IMR-90 (cell line): ENCODE measurements around the gene LTN1. TPM values are rescaled to one million over a fixed set of nuclear protein-coding genes. Genes with fewer than 3 reads are reported as not detected.

Experiments used
- ATAC-seq: fragments of 200-7000 bp; cut with Tn5 transposase; 2 replicates; pipeline ENCODE4 v1.9.1; 2020; ENCODE audit warnings: low read depth, mild to moderate bottlenecking, moderate library complexity
- BruUV-seq: library from RNA; stranded (reverse); fragments of 400-500 nt; replicated peaks from 2 replicates; lab custom pipeline; 2021; lab: Mats Ljungman, UMichigan
- CTCF ChIA-PET: fragments of 300-600 bp; formaldehyde crosslinking; extraction: SDS; loops from one replicate; lab custom pipeline; 2021; ENCODE audit warnings: antibody characterized with exemption; lab: Yijun Ruan, JAX
- POLR2A ChIA-PET: fragments of 300-600 bp; sonication (Branson Sonifier 250); formaldehyde crosslinking; loops from one replicate; lab custom pipeline; 2022; ENCODE audit warnings: antibody characterized with exemption; ENCODE audit not compliant: unreplicated experiment; lab: Charles Lee
- DNase-seq: peaks from one replicate; pipeline ENCODE4 v3.0.0; 2013
- H2AFZ ChIP-seq: replicated peaks from 2 replicates; pipeline ENCODE3; 2013; ENCODE audit warnings: low read length, mild to moderate bottlenecking; ENCODE audit not compliant: poor library complexity
- H2AK5ac ChIP-seq: 2 replicates; pipeline ENCODE4 v1.6.1; 2013; ENCODE audit warnings: low read depth, low read length, inconsistent platforms
- H2AK9ac ChIP-seq: replicated peaks from 2 replicates; pipeline ENCODE3; 2013; ENCODE audit warnings: mild to moderate bottlenecking, low read depth, low read length, moderate library complexity; ENCODE audit not compliant: poor library complexity
- H2BK120ac ChIP-seq: 2 replicates; pipeline ENCODE4 v1.6.1; 2013; ENCODE audit warnings: low read depth, low read length, inconsistent platforms
- H2BK15ac ChIP-seq: 3 replicates; pipeline ENCODE4 v1.6.1; 2013; ENCODE audit warnings: low read depth, low read length, inconsistent platforms
- H2BK20ac ChIP-seq: 2 replicates; pipeline ENCODE4 v1.6.1; 2013; ENCODE audit warnings: low read depth, mild to moderate bottlenecking, inconsistent platforms, low read length, moderate library complexity
- H2BK5ac ChIP-seq: 2 replicates; pipeline ENCODE4 v1.6.1; 2013; ENCODE audit warnings: mild to moderate bottlenecking, low read depth, low read length, inconsistent platforms; ENCODE audit not compliant: poor library complexity, severe bottlenecking
- H3K14ac ChIP-seq: replicated peaks from 2 replicates; pipeline ENCODE4 v1.6.1; 2013; ENCODE audit warnings: low read depth, low read length, inconsistent platforms
- H3K18ac ChIP-seq: 2 replicates; pipeline ENCODE4 v1.6.1; 2013; ENCODE audit warnings: low read depth, low read length, control low read depth
- H3K23ac ChIP-seq: 2 replicates; pipeline ENCODE4 v1.6.1; 2013; ENCODE audit warnings: low read depth, low read length, inconsistent platforms
- H3K27ac ChIP-seq: 2 replicates; pipeline ENCODE4 v1.5.1; 2013; ENCODE audit warnings: mild to moderate bottlenecking, control low read depth, low read length; ENCODE audit not compliant: insufficient read depth
- H3K27me3 ChIP-seq: 2 replicates; pipeline ENCODE4 v1.6.1; 2013; ENCODE audit warnings: low read length; ENCODE audit not compliant: control insufficient read depth, insufficient read depth
- H3K36me3 ChIP-seq: 2 replicates; pipeline ENCODE4 v1.6.1; 2013; ENCODE audit warnings: low read length, mixed read lengths; ENCODE audit not compliant: control insufficient read depth, insufficient read depth
- H3K4ac ChIP-seq: 2 replicates; pipeline ENCODE4 v1.6.1; 2013; ENCODE audit warnings: low read depth, low read length, inconsistent platforms
- H3K4me1 ChIP-seq: 2 replicates; pipeline ENCODE4 v1.6.1; 2013; ENCODE audit warnings: low read length, mixed read lengths; ENCODE audit not compliant: control insufficient read depth, insufficient read depth
- H3K4me2 ChIP-seq: 2 replicates; pipeline ENCODE4 v1.6.1; 2013; ENCODE audit warnings: low read depth, mild to moderate bottlenecking, control low read depth, low read length, moderate library complexity
- H3K4me3 ChIP-seq: 2 replicates; pipeline ENCODE4 v1.5.1; 2013; ENCODE audit warnings: low read depth, mild to moderate bottlenecking, control low read depth, low read length, moderate library complexity; ENCODE audit not compliant: insufficient read depth
- H3K56ac ChIP-seq: 2 replicates; pipeline ENCODE4 v1.6.1; 2013; ENCODE audit warnings: low read length, inconsistent platforms; ENCODE audit not compliant: insufficient read depth; ENCODE audit errors: extremely low read depth
- H3K79me1 ChIP-seq, 2 experiments: 2 replicates each; pipeline ENCODE4 v1.6.1; 2013; ENCODE audit warnings: low read length in 2 of 2, inconsistent platforms in 1 of 2, low read depth in 1 of 2
- H3K9ac ChIP-seq: 2 replicates; pipeline ENCODE4 v1.6.1; 2013; ENCODE audit warnings: low read depth, low read length, control low read depth
- H3K9me1 ChIP-seq: 2 replicates; pipeline ENCODE4 v1.6.1; 2013; ENCODE audit warnings: low read length, inconsistent platforms; ENCODE audit not compliant: insufficient read depth
- H3K9me3 ChIP-seq: 2 replicates; pipeline ENCODE4 v1.6.1; 2013; ENCODE audit warnings: low read length; ENCODE audit not compliant: control insufficient read depth, insufficient read depth
- H4K20me1 ChIP-seq: 2 replicates; pipeline ENCODE4 v1.6.1; 2013; ENCODE audit warnings: low read length, inconsistent platforms; ENCODE audit not compliant: insufficient read depth
- H4K5ac ChIP-seq: 2 replicates; pipeline ENCODE4 v1.6.1; 2013; ENCODE audit warnings: mild to moderate bottlenecking, low read depth, low read length, control low read depth
- H4K8ac ChIP-seq, 2 experiments: 2 replicates each; pipeline ENCODE4 v1.6.1; 2013; ENCODE audit warnings: low read depth in 2 of 2, low read length in 2 of 2, control low read depth in 1 of 2, inconsistent platforms in 1 of 2
- H4K91ac ChIP-seq: 2 replicates; pipeline ENCODE4 v1.6.1; 2013; ENCODE audit warnings: low read depth, low read length, inconsistent platforms; ENCODE audit not compliant: insufficient read depth
- BHLHE40 ChIP-seq: fragments of 150-350 bp; IDR thresholded peaks from 2 replicates; pipeline ENCODE4 v1.6.1; 2016; ENCODE audit warnings: mild to moderate bottlenecking, low read depth, low read length
- CEBPB ChIP-seq: IDR thresholded peaks from 2 replicates; pipeline ENCODE4 v1.6.1; 2012; ENCODE audit warnings: low read depth, low read length, improper control_type of control experiment
- CHD1 ChIP-seq: IDR thresholded peaks from 2 replicates; pipeline ENCODE4 v1.6.1; 2012; ENCODE audit warnings: low read depth, low read length, improper control_type of control experiment
- FOS ChIP-seq: fragments of 150-350 bp; IDR thresholded peaks from 2 replicates; pipeline ENCODE4 v1.6.1; 2016; ENCODE audit warnings: low read depth, low read length
- MAFK ChIP-seq: IDR thresholded peaks from 2 replicates; pipeline ENCODE4 v1.6.1; 2012; ENCODE audit warnings: low read depth, low read length, improper control_type of control experiment
- MAZ ChIP-seq: IDR thresholded peaks from 2 replicates; pipeline ENCODE4 v1.6.1; 2012; ENCODE audit warnings: low read depth, mild to moderate bottlenecking, low read length, improper control_type of control experiment, moderate library complexity, borderline replicate concordance
- POLR2A ChIP-seq: IDR thresholded peaks from 2 replicates; pipeline ENCODE4 v1.6.1; 2012; ENCODE audit warnings: mild to moderate bottlenecking, low read depth, low read length
- RAD21 ChIP-seq: IDR thresholded peaks from 2 replicates; pipeline ENCODE4 v1.6.1; 2012; ENCODE audit warnings: low read length, improper control_type of control experiment
- RCOR1 ChIP-seq: IDR thresholded peaks from 2 replicates; pipeline ENCODE4 v1.6.1; 2012; ENCODE audit warnings: mild to moderate bottlenecking, low read length, improper control_type of control experiment; ENCODE audit not compliant: insufficient replicate concordance
- RFX5 ChIP-seq: IDR thresholded peaks from 2 replicates; pipeline ENCODE4 v1.8.0; 2012; ENCODE audit warnings: low read depth, mild to moderate bottlenecking, low read length, moderate library complexity
- SMC3 ChIP-seq: fragments of 150-350 bp; IDR thresholded peaks from 2 replicates; pipeline ENCODE4 v1.6.1; 2016; ENCODE audit warnings: low read depth, mild to moderate bottlenecking, antibody characterized with exemption, low read length, moderate library complexity
- dilution Hi-C: fragments of 300-500 bp; cut with HindIII; formaldehyde crosslinking; loops from one replicate; pipeline ENCODE4 v1.14.3; 2018; ENCODE audit warnings: low sequenced_read_pairs; ENCODE audit not compliant: unreplicated experiment
- in situ Hi-C: fragments of 300-500 bp; cut with MboI; formaldehyde crosslinking; loops from 3 replicates; pipeline ENCODE4 v1.14.3; 2019; ENCODE audit warnings: low sequenced_read_pairs, inconsistent platforms, mixed read lengths
- intact Hi-C: fragments of 100-400 bp; cut with micrococcal nuclease; formaldehyde crosslinking; loops from 2 replicates; pipeline ENCODE4 v1.10.0; 2022
- polyA plus RNA-seq, 3 experiments: library from polyadenylated mRNA; depleted of rRNA; stranded (reverse); fragments of >200 nt; gene quantifications; 2 replicates each; pipeline ENCODE4 v1.2.3, GENCODE V29; 2012; ENCODE audit warnings: low replicate concordance in 1 of 3
- total RNA-seq: library from RNA; depleted of rRNA; stranded (reverse); fragments of >200 nt; gene quantifications from 2 replicates; pipeline ENCODE4 v1.2.3, GENCODE V29; 2012
- TF ChIP-seq, protein P1 (sequence below): conservative IDR thresholded peaks from 2 replicates; pipeline ENCODE4 v1.5.1; 2012; ENCODE audit warnings: mild to moderate bottlenecking, low read depth, low read length, improper control_type of control experiment
- TF ChIP-seq, protein P2 (sequence below): fragments of 150-350 bp; IDR thresholded peaks from 2 replicates; pipeline ENCODE4 v1.6.1; 2016; ENCODE audit warnings: low read depth, mild to moderate bottlenecking, low read length, moderate library complexity, borderline replicate concordance
- TF ChIP-seq, protein P3 (sequence below): fragments of 150-350 bp; IDR thresholded peaks from 2 replicates; pipeline ENCODE4 v1.6.1; 2017; ENCODE audit warnings: mild to moderate bottlenecking, antibody characterized with exemption, low read length, low read depth

LTN1 gene
- total and polyA plus RNA-seq, 2 of the 4 experiments (the other 2 are of a cell fraction), result 6.7 to 35.5 TPM

DNA sequence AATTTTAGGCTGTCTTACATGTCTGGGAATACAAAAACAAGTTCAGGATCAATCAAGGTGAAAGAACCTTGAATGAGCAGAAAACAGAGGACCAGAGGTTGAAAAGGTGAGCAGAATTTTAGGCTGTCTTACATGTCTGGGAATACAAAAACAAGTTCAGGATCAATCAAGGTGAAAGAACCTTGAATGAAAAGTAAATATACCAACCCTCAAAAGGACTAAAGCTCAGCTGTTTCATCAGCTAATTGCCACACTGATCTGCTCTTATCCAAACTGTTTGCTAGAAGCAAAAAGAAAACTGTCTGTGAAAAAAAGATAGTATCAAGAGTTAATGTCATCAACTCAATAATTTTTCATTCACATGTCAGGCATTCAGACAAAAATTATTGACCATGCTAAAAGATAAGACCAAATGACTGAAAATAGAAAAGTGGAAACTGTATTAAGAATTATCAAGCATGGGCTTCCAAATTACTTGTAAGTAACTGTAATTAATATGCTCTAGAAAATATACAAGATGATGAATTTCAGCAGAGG, 69.2 kb downstream of the LTN1 start:
- BruUV-seq, result no TSS peak
- CTCF ChIA-PET, result interaction anchor here (1.3 to 1.5 kb wide), 2 partner anchors 10 to 16 kb away, joined by 3 read pairs; no protein-coding TSS in a partner anchor
- no peak overlapping the region for H2BK120ac ChIP-seq
- DNase-seq (no peak), ATAC-seq (no peak)
- H3K18ac ChIP-seq, result no peak overlapping the region
- H3K4me3 ChIP-seq, result no peak overlapping the region
- no peak overlapping the region for H2AK9ac ChIP-seq
- H2BK20ac ChIP-seq, result no peak overlapping the region
- no peak overlapping the region for H4K5ac ChIP-seq
- in situ Hi-C loops (no loop called here), dilution Hi-C loops (no loop called here), intact Hi-C loops (no loop called here)
- H2AFZ ChIP-seq, result no peak overlapping the region
- H3K27me3 ChIP-seq, result no peaks in the 10 kb centered on the region
- no peak overlapping the region for H3K4me2 ChIP-seq
- no peak overlapping the region for H3K23ac ChIP-seq
- H4K20me1 ChIP-seq, result no peaks in the 10 kb centered on the region
- no peaks in the 10 kb centered on the region for H3K4me1 ChIP-seq
- no peaks in the 10 kb centered on the region for H3K36me3 ChIP-seq
- no peak overlapping the region for H3K27ac ChIP-seq
- H3K9ac ChIP-seq, result no peak overlapping the region
- H3K9me3 ChIP-seq, result no peaks in the 10 kb centered on the region
- POLR2A ChIA-PET, result no interaction called here
- H2BK5ac ChIP-seq, result no peak overlapping the region
- H3K9me1 ChIP-seq, result peaks cover 3% of the 10 kb centered on the region; the same call in 1 of the 2 replicates
- H3K4ac ChIP-seq, result no peak overlapping the region
- no peak overlapping the region for H2AK5ac ChIP-seq
- no peak overlapping the region for H3K14ac ChIP-seq
- no peak overlapping the region for H4K8ac ChIP-seq
- H4K91ac ChIP-seq, result no peak overlapping the region
- no peak for TF ChIP-seq BHLHE40
- TF ChIP-seq RFX5, result no peak
- TF ChIP-seq RAD21, result no peak
- TF ChIP-seq CHD1, result no peak
- no peak for TF ChIP-seq POLR2A
- TF ChIP-seq, protein P1, sequence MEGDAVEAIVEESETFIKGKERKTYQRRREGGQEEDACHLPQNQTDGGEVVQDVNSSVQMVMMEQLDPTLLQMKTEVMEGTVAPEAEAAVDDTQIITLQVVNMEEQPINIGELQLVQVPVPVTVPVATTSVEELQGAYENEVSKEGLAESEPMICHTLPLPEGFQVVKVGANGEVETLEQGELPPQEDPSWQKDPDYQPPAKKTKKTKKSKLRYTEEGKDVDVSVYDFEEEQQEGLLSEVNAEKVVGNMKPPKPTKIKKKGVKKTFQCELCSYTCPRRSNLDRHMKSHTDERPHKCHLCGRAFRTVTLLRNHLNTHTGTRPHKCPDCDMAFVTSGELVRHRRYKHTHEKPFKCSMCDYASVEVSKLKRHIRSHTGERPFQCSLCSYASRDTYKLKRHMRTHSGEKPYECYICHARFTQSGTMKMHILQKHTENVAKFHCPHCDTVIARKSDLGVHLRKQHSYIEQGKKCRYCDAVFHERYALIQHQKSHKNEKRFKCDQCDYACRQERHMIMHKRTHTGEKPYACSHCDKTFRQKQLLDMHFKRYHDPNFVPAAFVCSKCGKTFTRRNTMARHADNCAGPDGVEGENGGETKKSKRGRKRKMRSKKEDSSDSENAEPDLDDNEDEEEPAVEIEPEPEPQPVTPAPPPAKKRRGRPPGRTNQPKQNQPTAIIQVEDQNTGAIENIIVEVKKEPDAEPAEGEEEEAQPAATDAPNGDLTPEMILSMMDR, result no peak
- TF ChIP-seq, protein P2, sequence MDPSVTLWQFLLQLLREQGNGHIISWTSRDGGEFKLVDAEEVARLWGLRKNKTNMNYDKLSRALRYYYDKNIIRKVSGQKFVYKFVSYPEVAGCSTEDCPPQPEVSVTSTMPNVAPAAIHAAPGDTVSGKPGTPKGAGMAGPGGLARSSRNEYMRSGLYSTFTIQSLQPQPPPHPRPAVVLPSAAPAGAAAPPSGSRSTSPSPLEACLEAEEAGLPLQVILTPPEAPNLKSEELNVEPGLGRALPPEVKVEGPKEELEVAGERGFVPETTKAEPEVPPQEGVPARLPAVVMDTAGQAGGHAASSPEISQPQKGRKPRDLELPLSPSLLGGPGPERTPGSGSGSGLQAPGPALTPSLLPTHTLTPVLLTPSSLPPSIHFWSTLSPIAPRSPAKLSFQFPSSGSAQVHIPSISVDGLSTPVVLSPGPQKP, result no peak
- TF ChIP-seq CEBPB, result no peak
- no peak for TF ChIP-seq MAZ
- no peak for TF ChIP-seq SMC3
- TF ChIP-seq, protein P3, sequence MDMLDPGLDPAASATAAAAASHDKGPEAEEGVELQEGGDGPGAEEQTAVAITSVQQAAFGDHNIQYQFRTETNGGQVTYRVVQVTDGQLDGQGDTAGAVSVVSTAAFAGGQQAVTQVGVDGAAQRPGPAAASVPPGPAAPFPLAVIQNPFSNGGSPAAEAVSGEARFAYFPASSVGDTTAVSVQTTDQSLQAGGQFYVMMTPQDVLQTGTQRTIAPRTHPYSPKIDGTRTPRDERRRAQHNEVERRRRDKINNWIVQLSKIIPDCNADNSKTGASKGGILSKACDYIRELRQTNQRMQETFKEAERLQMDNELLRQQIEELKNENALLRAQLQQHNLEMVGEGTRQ, result no peak
- TF ChIP-seq FOS, result no peak
- TF ChIP-seq MAFK, result no peak
- TF ChIP-seq RCOR1, result no peak
- no peak overlapping the region for H2BK15ac ChIP-seq
- no peak overlapping the region for H3K56ac ChIP-seq
- no peaks in the 10 kb centered on the region for H3K79me1 ChIP-seq
